ENCODE results near the gene ARID1B.

GRCh38 chr6:156803353-156803752 is 26.2 kb downstream of the ARID1B start:
- no peak for TF ChIP-seq CTCF (IDR thresholded peaks at IDR 0.05 in 8 of 11, conservative IDR thresholded peaks at IDR 0.05 in 3 of 11)
- TF ChIP-seq POLR2AphosphoS5 (IDR thresholded peaks at IDR 0.05) = no peak
